Lower leg skin (tissue), 4 donors: ENCODE measurements around the gene S100A9. TPM values are rescaled to one million over a fixed set of nuclear protein-coding genes. Genes with fewer than 3 reads are reported as not detected.
A peak's percentile ranks its signal among the peaks of the same experiment; 100 is the strongest.

Source experiments
- DNase-seq, 2 donors: peaks; one replicate each; pipeline ENCODE4 v3.0.0-alpha.2; 2019; ENCODE audit warnings: low spot score in 2 of 2
- H3K4me3 ChIP-seq: fragments of 200-600 bp; sonication (generic); 2 replicates; pipeline ENCODE4 v1.5.1; 2017; ENCODE audit warnings: mild to moderate bottlenecking, low read depth; ENCODE audit not compliant: poor library complexity, severe bottlenecking
- POLR2A ChIP-seq, 2 donors: fragments of 450-650 bp; IDR thresholded peaks; one replicate each; pipeline ENCODE4 v1.6.1; 2016 to 2017; ENCODE audit warnings: antibody characterized with exemption in 2 of 2, mild to moderate bottlenecking in 1 of 2, moderate library complexity in 1 of 2
- WGBS, 2 donors: methylation state at CpG; one replicate each; pipeline ENCODE4 v1.1.5; 2018; 5-methylcytosine and 5-hydroxymethylcytosine counted together
- intact Hi-C: fragments of 100-400 bp; cut with DNase I; formaldehyde crosslinking; loops from one replicate; pipeline ENCODE4 v1.15.0; 2023; ENCODE audit warnings: low total_unique reads
- total RNA-seq, 4 donors: library from RNA; depleted of rRNA; stranded (reverse); fragments of >200 nt; gene quantifications; one replicate each; pipeline ENCODE4 v1.1.0, GENCODE V29; 2016
- TF ChIP-seq, protein P1 (sequence below), 3 donors: fragments of 450-650 bp; IDR thresholded peaks; one replicate each; pipeline ENCODE4 v1.5.1; 2016; ENCODE audit warnings: antibody characterized with exemption in 3 of 3, mild to moderate bottlenecking in 3 of 3, moderate library complexity in 2 of 3

Gene S100A9
- total RNA-seq = 10 to 100 TPM; 21.6 to 53.2 (median 31.3) TPM

DNA sequence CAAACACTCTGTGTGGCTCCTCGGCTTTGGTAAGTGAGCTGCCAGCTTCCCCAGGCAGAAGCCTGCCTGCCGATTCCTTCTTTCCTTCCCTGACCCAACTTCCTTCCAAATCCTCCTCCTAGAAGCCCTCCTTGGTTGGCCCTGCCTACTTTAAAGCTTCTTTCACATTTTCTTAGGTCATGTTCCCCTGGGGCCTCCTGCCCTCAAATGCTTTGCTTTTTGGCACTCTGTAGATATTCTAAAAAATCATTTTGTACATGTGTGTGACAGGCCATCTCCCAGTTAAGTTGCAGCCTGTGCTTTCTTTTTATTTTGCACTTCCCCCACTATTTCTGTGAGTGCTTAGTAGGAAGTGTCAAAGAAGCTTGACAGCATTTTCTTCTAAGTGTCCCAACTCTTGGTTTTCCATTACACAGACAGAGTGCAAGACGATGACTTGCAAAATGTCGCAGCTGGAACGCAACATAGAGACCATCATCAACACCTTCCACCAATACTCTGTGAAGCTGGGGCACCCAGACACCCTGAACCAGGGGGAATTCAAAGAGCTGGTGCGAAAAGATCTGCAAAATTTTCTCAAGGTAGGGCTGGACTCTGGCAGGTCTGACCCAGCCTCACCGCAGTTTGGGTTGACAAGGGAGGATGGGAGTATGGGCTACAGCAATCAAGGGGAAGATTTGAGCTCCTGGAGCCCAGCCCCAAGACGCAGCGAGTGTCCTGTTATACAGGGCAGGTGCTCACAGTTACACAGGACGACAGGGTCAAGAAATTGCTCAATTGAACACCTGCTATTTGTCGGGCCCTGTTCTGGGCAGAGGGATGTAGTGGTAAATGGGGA is at the start of gene S100A9:
Gene S100A9 (plus strand): TSS at position 2 of the 838 bp plus-strand sequence. CDS start 430 bp downstream, at position 432.
- no peak within 1 kb of the TSS for H3K4me3 ChIP-seq
- intact Hi-C loops = no loop called here
- TF ChIP-seq, protein P1, sequence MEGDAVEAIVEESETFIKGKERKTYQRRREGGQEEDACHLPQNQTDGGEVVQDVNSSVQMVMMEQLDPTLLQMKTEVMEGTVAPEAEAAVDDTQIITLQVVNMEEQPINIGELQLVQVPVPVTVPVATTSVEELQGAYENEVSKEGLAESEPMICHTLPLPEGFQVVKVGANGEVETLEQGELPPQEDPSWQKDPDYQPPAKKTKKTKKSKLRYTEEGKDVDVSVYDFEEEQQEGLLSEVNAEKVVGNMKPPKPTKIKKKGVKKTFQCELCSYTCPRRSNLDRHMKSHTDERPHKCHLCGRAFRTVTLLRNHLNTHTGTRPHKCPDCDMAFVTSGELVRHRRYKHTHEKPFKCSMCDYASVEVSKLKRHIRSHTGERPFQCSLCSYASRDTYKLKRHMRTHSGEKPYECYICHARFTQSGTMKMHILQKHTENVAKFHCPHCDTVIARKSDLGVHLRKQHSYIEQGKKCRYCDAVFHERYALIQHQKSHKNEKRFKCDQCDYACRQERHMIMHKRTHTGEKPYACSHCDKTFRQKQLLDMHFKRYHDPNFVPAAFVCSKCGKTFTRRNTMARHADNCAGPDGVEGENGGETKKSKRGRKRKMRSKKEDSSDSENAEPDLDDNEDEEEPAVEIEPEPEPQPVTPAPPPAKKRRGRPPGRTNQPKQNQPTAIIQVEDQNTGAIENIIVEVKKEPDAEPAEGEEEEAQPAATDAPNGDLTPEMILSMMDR (IDR thresholded peaks at IDR 0.05) = no peak
- TF ChIP-seq POLR2A (IDR thresholded peaks at IDR 0.05) = no peak
- WGBS, 2 donors = 74 to 76% methylated on average over 11 of the region's 11 CpGs
- no peak for DNase-seq

DNA sequence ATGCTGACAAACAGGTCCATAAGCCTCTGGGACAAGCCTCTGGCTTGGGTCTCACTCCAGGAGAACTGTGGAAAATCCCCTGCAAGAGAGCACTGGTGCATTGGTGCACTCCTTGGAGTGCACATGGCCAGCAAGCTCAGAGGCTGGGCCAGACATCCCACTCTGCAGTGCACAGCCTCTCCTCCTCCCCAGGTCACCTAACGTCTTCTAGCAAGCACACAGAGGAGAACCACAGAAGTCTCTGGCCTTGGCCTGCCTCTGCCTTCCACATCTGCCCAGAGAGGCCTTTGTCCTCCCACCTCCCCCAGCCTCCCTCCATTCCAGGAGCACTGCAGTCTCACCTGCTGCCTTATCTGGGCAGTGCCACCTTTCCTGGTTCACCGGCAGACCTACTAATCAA is 49.1 kb upstream of the S100A9 start:
- 75 to 88% methylated on average over 2 of the region's 2 CpGs for WGBS, 2 donors
- intact Hi-C loops = no loop called here
- DNase-seq = peak in 1 of 2 donors; percentile 58
- no peak for TF ChIP-seq POLR2A (IDR thresholded peaks at IDR 0.05)
- TF ChIP-seq, protein P1 (IDR thresholded peaks at IDR 0.05) = no peak
- H3K4me3 ChIP-seq = no peak overlapping the region

GRCh38 chr1:153309441-153309840 is 48.2 kb upstream of the S100A9 start:
- TF ChIP-seq POLR2A (IDR thresholded peaks at IDR 0.05) = no peak
- TF ChIP-seq, protein P1 (IDR thresholded peaks at IDR 0.05) = no peak
- DNase-seq = no peak
- intact Hi-C loops = no loop called here
- WGBS, 2 donors = 80 to 82% methylated on average over 2 of the region's 2 CpGs
- H3K4me3 ChIP-seq = no peak overlapping the region

- intact Hi-C loops = no loop called here
- no peak for DNase-seq
- TF ChIP-seq, protein P1 (IDR thresholded peaks at IDR 0.05) = no peak
- no peak for TF ChIP-seq POLR2A (IDR thresholded peaks at IDR 0.05)
- no peak overlapping the region for H3K4me3 ChIP-seq
- 77 to 82% methylated on average over 7 of the region's 7 CpGs for WGBS, 2 donors
These were observed 47.1 kb upstream of the S100A9 start for GRCh38 chr1:153310526-153310925.

DNA sequence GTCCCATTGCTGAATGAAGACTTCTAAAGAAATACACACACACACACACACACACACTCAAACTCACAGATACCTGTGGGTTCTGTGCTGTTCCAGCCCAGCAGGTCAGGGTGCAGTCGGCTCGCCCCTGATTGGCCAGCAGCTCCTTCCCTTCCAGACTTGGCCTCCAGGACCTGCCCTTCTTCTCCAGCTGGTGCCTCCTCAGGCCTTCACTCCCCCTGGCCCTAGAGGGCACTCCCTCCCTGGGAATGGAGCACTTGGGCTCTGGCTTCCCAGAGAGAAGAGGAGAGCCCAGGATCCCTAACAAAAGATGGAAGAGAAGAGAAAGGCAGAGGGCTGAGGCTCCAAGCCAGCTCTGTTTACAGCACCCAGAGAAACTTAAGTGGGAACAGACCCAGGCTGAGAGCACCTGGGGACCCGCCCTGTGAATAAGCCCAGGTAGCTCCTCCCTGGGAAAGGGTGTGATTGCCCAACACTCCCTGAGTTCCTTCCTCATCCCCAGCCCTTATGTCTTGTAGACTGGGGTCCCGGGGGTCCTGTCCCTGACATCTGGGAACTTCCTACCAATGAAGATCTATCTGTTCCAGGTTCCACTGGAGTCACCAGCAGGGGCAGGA is 45.0 kb upstream of the S100A9 start, which contains the start of gene PGLYRP3:
Gene PGLYRP3 (minus strand): TSS at position 383 of the 617 bp plus-strand sequence. CDS start 2,287 bp downstream, outside the sequence.
- TF ChIP-seq, protein P1 (IDR thresholded peaks at IDR 0.05) = no peak
- TF ChIP-seq POLR2A (IDR thresholded peaks at IDR 0.05) = no peak
- DNase-seq = no peak
- 51 to 63% methylated on average over 4 of the region's 4 CpGs for WGBS, 2 donors
- intact Hi-C loops = no loop called here
- H3K4me3 ChIP-seq = no peak within 1 kb of the TSS
